GM19240 (cell line): ENCODE measurements around the gene GOLGA6L10.
"Not testable (repeated sequence)": the region's sequence is repeated elsewhere in the genome, so short reads cannot be mapped to it uniquely, and the experiment has no call there.

Experiments
- DNase-seq: peaks from one replicate; pipeline ENCODE4 v3.0.0; 2011; ENCODE audit warnings: low spot score; ENCODE audit not compliant: insufficient read length

Gene GOLGA6L10

DNA sequence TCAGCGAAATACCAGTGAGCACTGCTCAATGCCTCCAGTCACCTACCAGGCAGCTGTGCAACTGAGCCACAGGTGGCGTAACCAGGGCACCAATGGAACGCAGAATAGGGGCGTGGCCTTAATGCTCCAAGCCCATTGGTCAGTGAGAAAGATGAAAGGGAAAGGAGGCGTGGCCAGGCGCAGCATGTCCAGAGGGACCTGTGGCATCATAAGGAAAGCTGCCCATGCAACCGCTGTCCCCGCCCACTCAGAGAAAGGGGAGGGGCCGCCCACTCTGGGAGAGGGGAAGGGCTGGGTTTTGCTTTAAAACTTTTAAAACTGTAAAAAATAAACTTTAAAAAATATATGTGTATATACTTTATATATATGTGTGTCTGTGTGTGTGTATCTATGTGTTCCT lies at the start of gene GOLGA6L10:
GOLGA6L10 (minus strand) TSS at position 101 of the 400 bp plus-strand sequence; CDS start at position 1, 100 bp downstream.
- DNase-seq, result not testable (repeated sequence)

GRCh38 chr15:82398785-82399184 lies 49.5 kb upstream of the GOLGA6L10 start:
- no peak for DNase-seq

DNA sequence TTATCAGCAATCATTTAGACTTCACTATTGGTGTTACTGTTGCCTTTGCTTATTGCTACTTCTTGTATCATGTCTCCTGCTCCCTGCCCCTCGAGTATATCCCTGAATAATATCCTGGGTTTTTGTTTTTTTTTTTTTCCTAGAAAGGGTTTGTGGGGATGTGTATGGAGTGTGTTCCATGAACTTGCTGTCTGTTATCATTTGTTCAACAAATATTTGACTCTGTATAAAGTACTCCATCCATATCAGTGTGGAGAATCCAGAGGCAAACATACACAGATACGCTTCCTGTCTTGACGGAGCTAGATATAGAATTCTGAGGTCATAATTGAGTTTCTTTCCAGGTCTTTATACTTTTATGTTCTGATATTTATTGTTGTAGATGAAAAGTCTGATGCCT lies 48.5 kb upstream of the GOLGA6L10 start:
- DNase-seq, result no peak

DNA sequence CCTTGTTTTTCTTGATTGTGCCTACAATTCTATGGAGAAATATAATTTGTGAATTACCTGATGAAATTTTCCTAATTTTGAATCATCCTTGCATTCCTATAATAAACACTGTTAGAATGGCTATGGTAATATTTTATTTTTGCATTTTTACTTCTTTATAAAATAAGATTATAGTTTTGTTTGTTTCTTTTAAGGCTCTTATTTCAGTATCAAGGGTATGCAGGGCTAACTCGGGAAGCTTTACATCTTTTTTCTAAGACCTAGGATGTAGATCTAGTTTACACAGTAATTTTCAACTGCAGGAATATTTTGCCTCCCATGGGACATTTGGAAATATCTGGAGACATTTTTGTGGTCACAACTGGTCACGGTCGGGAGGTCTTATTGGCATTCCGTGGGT lies 46.5 kb upstream of the GOLGA6L10 start:
- not testable (repeated sequence) for DNase-seq

GRCh38 chr15:82393671-82394070 lies 44.4 kb upstream of the GOLGA6L10 start:
- DNase-seq, result no peak

DNA sequence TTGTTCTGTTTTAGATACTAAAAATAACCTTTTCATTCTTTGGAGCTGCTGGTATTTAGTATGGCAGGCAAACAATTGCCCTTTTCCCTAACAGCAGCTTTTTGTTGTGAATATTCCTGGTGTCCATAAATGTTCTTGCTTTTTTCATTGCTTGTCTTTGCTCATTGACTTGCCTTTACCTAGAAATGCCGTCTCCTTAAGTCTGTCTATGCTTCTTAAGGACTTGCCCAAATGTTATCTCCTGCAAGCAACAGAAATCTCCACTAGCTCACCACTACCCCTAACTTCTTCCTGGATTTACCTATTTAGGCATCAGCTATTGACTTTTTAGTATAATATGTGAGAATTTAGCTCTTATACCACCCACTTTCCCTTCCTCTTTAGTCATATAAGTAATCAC lies 42.8 kb upstream of the GOLGA6L10 start:
- DNase-seq, result not testable (repeated sequence)

GRCh38 chr15:82390152-82390551 lies 40.9 kb upstream of the GOLGA6L10 start:
- not testable (repeated sequence) for DNase-seq

GRCh38 chr15:82387209-82387608 lies 37.9 kb upstream of the GOLGA6L10 start:
- not testable (repeated sequence) for DNase-seq

DNA sequence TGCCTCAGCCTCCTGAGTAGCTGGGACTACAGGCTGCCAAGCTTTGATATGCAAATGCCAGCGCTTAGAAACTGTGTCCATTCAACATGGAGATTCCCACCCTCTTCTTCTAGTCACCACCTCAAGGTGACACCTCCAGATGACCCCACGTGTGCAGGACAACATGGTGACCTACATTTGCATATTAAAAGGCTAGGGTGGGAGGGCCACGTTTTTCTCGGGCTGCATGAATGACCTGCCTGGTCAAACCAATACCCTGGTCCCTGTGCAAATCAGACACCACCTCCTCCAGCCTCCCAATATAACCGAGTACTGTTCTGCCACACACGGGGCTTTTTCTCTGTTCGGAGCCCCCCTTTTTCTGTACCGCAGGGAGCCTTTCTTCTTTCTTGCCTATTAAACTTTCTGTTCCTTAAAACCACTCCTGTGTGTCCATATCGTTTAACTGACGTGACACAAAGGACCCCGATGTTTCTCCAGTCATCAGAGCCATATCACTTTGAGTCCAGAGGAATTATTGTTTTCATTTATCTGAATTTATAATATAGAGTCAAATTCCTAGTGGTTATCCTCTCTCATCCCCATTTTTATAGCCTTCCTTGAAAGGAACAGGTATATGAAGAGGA lies 32.2 kb upstream of the GOLGA6L10 start:
- not testable (repeated sequence) for DNase-seq

DNA sequence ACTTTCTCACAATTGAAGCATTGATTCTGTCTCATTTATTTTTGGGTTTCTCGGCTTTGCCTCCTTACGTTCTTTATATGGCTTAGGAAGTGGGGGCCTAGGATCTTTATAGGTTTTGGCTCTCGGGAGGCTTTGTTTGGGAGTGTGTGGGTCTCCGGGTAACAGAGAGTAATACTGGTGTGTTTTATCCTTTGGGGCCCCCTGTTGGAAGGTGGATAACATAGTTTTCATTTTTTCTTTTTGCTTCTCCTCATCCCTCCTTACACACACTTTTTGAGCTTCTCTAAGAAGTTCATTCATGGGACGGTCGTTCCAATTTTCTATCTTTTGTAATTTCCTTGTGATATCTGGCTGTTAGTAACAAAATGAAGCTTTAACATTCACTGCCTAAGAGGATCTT lies 30.3 kb upstream of the GOLGA6L10 start:
- not testable (repeated sequence) for DNase-seq

DNA sequence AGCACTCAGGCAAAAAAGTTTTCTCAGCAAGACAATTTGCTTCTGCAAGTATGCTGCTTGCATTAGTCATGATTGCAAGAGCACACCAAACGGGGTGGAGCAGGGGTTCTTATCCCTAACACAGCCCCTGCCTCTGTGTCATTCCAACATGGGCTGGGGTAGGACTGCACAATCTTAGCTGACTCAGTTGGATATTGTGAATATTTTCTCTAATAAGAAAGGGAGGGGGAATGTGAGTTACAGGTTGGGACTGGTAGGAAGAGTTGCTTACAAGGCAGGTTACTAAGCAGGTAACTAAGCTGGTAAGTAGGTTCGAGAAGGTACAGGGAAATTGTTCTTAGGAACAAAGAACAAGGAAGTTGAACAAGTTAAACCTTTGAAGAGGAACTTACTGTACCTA lies 24.4 kb upstream of the GOLGA6L10 start:
- not testable (repeated sequence) for DNase-seq

DNA sequence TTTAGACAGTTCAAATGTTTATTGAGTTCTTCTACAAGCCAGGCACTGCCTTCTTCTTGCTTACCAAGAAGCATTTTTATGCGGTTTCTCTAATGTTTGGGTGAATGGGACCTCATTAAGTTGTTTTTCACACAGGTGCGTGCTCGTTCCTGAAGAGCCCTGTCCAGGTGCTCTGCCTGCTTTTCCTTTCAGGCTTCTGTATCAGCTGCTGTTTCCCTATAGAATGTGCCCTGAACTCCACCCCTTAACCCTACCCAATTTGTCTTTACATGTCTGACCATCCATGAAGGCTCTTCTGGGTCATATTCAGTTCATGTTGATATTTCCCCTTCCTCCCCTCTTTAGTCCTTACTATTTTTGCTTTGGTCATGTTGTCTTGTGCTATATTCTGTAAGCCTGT lies 22.4 kb upstream of the GOLGA6L10 start:
- DNase-seq, result no peak

DNA sequence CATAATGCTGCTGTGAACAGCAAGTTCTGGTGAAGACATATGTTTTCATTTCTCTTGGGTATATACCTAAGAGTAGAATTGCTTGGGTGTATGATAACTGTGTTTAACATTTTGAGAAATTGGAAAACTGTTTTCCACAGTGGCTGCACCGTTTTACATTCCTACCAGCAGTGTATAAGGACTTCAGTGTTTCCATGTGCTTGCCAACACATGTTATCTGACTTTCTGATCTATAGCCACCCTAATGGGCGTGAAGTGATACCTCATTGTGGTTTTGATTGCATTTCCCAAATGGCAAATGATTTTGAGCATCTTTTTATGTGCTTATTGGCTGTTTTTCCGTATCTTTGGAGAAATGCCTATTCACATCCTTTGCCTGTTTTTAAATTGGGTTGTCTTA lies 18.5 kb upstream of the GOLGA6L10 start:
- DNase-seq, result not testable (repeated sequence)

DNA sequence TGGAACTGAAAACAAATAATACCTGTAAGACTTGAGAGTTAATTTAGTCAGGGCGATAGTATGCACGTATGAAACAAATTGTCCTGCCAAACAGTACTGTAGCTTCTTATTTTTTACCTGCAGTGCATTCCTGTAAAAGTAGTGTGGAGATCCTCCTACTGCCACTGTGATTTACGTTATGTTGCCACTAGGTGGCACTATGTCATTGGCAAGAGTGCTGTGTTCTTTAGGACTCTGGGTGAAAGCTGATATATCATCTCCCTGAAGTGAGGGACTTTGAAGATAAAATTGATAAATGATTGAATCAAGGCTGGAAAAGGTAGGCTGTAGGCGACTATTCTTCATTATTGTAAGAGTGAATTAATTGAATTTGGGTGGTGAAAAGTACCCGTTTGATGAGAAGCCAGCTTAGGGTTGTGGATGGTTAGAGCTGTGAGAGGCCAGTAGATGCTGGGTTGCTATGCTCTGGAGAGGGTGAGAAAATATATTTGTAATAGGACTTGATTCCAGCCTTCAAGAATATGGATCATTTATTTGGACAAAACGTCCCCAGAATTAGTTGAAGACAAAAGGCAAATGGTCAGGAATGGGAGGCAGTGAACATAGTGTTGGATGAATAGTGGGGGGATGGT lies 16.5 kb upstream of the GOLGA6L10 start:
- DNase-seq, result not testable (repeated sequence)

DNA sequence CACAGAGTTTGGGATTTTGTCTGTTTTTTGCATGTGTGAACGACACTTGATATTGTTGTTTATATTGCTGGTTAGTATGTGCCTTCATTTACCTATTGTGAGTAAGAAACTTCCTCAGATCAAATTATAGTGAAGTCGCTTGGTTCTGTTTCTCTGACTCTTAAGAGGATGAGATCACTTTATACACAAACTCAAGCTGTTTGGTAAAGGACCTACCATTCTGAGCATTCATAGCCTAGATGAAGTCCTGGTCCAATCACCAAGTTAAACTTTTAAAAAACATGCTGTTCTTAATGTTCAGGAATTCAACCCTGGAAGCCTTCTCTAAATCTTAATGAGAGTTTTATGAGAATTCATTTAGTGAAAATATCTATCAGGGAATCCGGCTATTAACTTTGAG lies 15.3 kb upstream of the GOLGA6L10 start:
- not testable (repeated sequence) for DNase-seq

DNA sequence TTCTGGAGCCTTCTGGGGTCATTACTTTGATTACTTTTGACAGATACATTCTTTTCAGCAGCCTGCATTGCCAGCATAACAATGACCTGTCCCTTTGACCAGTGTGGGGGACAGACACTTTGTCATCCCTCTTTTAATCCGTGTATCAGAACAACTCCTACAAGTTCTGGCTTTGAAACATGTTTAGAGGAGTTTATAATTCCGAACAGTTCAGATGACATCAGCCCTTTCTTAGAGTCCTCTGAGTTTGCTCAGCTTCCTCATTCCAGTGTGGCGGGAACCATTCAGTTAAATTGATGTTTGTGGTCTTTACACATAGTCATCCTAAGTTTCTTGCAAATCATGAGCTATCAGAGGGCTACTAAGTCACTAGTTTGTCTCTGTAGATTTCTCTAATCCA lies 13.5 kb upstream of the GOLGA6L10 start:
- DNase-seq, result not testable (repeated sequence)

GRCh38 chr15:82360618-82361017 lies 11.3 kb upstream of the GOLGA6L10 start:
- DNase-seq, result not testable (repeated sequence)

DNA sequence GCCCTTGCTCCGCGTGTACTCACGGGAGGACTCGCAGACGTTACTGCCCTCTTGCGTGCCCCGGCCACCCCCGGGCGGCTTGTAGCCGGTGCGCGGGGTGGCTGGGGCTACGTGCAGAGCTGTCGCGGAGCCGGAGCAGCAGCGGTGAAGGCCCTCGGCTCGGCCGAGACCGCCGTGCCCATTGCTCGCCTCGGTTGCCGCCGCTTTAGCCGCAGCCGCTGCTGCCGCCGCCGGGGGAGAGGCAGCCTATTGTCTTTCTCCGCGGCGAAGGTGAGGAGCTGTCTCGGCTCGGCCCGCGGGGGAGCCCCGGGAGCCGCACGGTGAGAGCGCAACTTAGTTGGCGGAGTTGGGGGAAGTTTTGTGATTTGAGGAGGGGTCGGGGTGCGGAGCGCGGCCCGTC lies 5.8 kb upstream of the GOLGA6L10 start:
- DNase-seq, result not testable (repeated sequence)

GRCh38 chr15:82354546-82354945 lies 5.3 kb upstream of the GOLGA6L10 start:
- DNase-seq, result not testable (repeated sequence)

DNA sequence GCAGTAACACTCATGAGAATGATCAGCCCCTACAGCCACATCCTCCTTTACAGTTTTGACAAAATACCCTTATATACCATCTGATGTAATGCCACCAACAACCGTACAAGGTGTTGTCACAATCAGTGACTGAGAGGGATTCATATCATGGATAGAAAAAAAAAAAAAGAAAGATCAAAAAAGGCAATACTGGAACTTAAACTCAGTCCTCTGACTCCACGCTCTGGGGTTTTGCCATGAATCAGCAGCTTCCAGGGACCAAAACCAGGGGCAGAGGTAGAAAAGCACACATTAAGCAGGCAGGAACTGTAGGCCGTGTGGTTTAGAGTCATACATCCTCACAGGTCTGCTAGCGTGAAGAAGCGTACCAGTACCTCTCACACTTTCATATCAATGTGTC lies 1.6 kb downstream of the GOLGA6L10 start:
- not testable (repeated sequence) for DNase-seq

DNA sequence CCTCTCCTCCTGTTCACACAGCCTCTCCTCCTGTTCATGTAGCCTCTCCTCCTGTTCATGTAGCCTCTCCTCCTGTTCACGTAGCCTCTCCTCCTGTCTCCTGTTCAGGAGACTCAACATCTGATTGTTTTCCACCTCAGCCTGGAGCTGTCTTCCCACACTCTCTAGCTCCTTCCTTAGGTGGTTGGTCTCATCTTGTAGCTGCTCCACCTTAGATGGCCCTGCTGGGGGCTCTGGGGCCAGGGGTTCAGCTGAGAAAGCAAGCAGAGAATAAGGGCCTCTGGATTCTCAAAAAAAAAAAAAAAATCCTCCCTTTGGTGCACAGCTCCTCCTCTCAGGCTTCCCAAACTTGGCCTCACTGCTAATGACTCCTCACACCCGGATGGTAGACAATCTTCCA lies 4.1 kb downstream of the GOLGA6L10 start:
- not testable (repeated sequence) for DNase-seq

DNA sequence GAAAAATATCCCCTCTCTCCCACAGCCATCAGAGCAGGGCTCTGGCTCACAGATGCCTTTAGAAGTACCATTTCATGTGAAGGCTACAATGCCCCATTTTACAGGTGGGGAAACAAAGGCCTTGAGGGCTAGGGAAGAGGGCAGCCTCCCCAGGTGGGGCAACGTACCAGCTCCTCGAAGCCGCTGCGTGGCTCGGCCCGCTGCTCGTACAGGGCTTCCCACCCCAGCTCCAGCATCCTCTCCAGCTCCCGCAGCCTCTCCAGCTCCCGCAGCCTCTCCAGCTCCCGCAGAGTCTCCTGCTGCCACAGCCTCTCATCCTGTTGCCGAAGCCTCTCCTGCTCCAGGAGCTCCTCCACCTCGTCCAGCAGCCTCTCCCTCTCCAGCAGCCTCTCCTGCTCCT lies 4.9 kb downstream of the GOLGA6L10 start:
- DNase-seq, result not testable (repeated sequence)

DNA sequence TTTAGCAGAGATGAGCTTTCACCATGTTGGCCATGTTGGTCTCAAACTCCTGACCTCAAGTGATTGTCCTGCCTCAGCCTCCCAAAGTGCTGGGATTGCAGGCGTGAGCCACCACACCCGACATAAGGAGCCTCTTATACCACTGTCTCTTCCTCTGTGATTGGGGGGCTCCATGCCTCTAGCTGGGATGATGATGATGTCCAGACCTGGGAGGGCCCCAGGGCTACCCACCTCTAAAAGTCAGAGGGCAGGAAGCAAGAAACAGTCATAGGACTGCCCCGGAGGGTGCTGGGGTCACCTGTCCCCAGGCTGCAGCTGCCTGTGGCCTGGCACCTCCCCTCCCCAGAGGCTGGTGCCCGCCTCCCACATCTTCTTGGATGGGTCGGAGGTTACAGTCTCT lies 5.4 kb downstream of the GOLGA6L10 start:
- not testable (repeated sequence) for DNase-seq
